Hematopoietic multipotent progenitor cell treated with erythropoietin and hydrocortisone succinate and interleukin-3 and kit ligand, for 4 days (in vitro differentiated cells): ENCODE measurements around the gene GLB1L3.

ENCODE experiments used
- DNase-seq: peaks from one replicate; pipeline ENCODE4 v3.0.0-alpha.2; 2015

Gene GLB1L3

DNA sequence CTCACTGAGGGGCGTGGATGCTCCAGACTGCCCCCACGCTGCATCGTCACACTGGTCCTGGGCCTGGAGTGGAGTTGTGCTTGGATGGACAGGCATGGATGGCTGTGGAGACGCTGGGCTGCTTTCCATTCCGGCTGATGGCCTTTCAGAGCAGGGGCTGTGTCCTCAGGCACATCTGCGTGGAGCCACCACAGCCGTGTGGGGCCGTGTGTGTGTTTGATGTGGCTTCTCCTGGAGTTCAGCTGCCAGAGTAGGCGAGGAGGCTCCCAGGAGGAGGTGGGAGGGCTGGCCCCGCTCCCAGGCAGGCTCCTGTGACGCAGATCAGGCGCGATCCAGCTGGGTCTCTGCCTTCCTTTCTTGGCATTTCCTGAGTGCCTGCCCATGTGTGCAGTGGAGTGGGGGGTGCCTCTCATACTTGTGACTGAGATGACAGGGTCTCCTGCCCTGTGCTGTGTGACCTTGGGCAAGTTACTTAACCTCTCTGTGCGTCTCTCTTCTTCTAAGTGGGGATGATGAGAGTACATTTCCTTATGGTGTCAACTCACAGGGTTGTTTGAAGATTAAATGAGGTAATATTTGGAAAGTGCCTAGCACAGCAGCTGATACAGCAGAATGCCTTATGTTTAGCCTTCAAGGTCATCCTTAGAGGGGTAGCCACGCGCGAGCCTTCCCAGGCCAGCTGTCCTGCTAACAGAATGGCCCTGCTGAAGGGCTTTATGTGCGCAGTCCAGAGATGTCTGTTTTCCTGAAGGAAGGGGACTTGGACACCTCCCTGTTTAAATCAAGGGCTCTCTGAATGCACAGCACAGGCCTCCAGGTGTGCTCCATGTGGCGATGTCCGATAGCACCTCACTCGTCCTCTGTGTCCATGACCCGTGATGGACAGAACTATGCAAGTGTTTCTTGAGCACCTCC is 89.1 kb downstream of the GLB1L3 start:
- DNase-seq: no peak

- DNase-seq: no peak
Observed at GRCh38 chr11:134366254-134366653, 90.1 kb downstream of the GLB1L3 start.

GRCh38 chr11:134367781-134368180 is 91.6 kb downstream of the GLB1L3 start:
- DNase-seq: no peak
